Activated CD4-positive, alpha-beta T cell treated with anti-CD3 and anti-CD28 coated beads, Interleukin-2, amount 10 ng/mL, durations not matched to agents 24 days and 14 days (primary cell): Measurements from ENCODE around the gene TNPO1. TPM values are rescaled to one million over a fixed set of nuclear protein-coding genes. Genes with fewer than 3 reads are reported as not detected.

ENCODE experiments used
- DNase-seq: peaks from one replicate; pipeline ENCODE4 v3.0.0; 2022
- H3K27ac Mint-ChIP-seq: one replicate; pipeline ENCODE4 v1.8.0; 2022; ENCODE audit warnings: mild to moderate bottlenecking, mixed read lengths
- H3K27me3 Mint-ChIP-seq: one replicate; pipeline ENCODE4 v1.8.0; 2022; ENCODE audit warnings: mixed read lengths
- H3K36me3 Mint-ChIP-seq: one replicate; pipeline ENCODE4 v1.8.0; 2022; ENCODE audit warnings: low read depth, mild to moderate bottlenecking, mixed read lengths
- H3K4me1 Mint-ChIP-seq: one replicate; pipeline ENCODE4 v1.8.0; 2021; ENCODE audit warnings: mixed read lengths
- H3K4me3 Mint-ChIP-seq: one replicate; pipeline ENCODE4 v1.8.0; 2022; ENCODE audit warnings: mild to moderate bottlenecking, moderate library complexity, mixed read lengths
- H3K9me3 Mint-ChIP-seq: one replicate; pipeline ENCODE4 v1.8.0; 2021; ENCODE audit warnings: mixed read lengths
- intact Hi-C: fragments of 100-400 bp; cut with micrococcal nuclease; formaldehyde crosslinking; loops from one replicate; pipeline ENCODE4 v1.15.1; 2023
- total RNA-seq: library from RNA; stranded (reverse); gene quantifications from 2 replicates; pipeline ENCODE4 v1.2.3, GENCODE V29; 2022

TNPO1 gene
- total RNA-seq, 1 donor from 2014 or later, result 138 TPM

- no peak for DNase-seq
- peaks cover 39% of the 10 kb centered on the region for H3K4me1 Mint-ChIP-seq
- H3K27ac Mint-ChIP-seq, result peak overlapping the region; percentile 96
- H3K9me3 Mint-ChIP-seq, result no peaks in the 10 kb centered on the region
- intact Hi-C loops, result loop anchor here (2.0 kb wide), 3 partner anchors 23 to 107 kb away; partner anchors contain the start of gene FCHO2
- H3K4me3 Mint-ChIP-seq, result peak overlapping the region; percentile 94
- peaks cover 10% of the 10 kb centered on the region for H3K27me3 Mint-ChIP-seq
- peaks cover 37% of the 10 kb centered on the region for H3K36me3 Mint-ChIP-seq
Observed at GRCh38 chr5:72849546-72849945, 33.1 kb downstream of the TNPO1 start.

DNA sequence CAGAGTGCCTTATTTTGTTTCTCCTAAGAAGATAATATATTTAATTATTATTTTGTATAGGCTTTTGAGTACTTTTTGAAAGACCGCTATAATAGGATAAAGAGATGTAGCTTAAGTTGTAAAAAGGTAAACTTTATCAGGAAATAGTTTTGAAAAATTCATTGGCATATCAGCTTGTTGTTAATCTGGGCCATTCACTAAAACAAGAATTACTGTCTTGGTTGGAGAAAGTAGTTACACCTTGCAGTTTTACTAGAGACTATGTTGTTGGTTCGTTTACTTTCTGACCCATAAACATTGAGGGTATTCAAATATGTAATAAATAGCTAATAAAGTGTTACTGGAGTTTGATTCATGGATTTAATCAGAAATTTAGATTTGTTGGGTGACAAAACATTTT, 33.7 kb downstream of the TNPO1 start:
- Mint-ChIP-seq H3K27ac (no peak overlapping the region), H3K4me1 (peaks cover 39% of the 10 kb centered on the region), H3K4me3 (peak overlapping the region; percentile 94), H3K36me3 (peaks cover 40% of the 10 kb centered on the region), H3K9me3 (no peaks in the 10 kb centered on the region), H3K27me3 (peaks cover 7% of the 10 kb centered on the region)
- intact Hi-C loops, result no loop called here
- DNase-seq, result no peak

DNA sequence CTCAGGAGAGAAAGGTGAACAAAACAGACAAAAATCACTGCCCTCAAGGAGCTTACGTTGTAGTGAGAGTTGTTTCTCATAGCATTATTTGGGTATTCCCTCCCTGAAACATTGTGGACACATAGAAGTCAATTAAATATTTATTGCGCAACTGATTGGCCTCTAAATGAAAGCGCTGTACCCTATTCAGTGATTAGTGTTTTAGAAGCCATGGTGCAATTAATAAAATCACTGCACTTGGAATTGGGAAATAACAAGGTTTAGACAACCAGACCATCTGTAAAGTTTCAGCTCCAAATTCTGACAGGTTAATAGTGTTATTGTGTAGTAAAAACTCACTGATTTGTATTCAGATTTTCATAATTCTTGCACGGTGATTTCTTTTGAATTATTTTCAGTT, 35.9 kb downstream of the TNPO1 start:
- Mint-ChIP-seq H3K4me1 (peaks cover 42% of the 10 kb centered on the region), H3K27me3 (peaks cover 4% of the 10 kb centered on the region), H3K9me3 (no peaks in the 10 kb centered on the region), H3K27ac (no peak overlapping the region), H3K36me3 (peaks cover 55% of the 10 kb centered on the region), H3K4me3 (no peak overlapping the region)
- intact Hi-C loops, result no loop called here
- no peak for DNase-seq

DNA sequence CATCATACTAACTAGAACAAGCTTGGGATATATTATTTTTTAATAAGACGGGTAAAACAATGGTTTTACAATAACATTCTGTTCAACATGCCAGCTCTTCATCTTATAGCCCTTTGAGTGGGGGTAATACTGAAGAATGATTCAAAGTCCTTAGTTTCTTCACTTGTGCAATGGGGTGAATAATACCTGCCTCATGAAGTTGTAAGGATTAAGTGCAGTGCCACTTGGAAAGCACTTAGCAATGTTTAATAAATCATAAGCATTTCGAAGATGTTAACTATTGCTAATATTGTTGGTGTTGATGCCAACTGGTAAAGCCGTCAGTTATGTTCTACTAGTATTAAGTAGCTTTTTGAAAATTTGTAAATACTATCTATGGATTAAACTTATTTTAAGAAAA, 38.0 kb downstream of the TNPO1 start:
- H3K27me3 Mint-ChIP-seq, result no peaks in the 10 kb centered on the region
- no peaks in the 10 kb centered on the region for H3K9me3 Mint-ChIP-seq
- peaks cover 52% of the 10 kb centered on the region for H3K36me3 Mint-ChIP-seq
- H3K4me1 Mint-ChIP-seq, result peaks cover 36% of the 10 kb centered on the region
- H3K4me3 Mint-ChIP-seq, result no peak overlapping the region
- no peak overlapping the region for H3K27ac Mint-ChIP-seq
- no peak for DNase-seq
- intact Hi-C loops, result no loop called here

DNA sequence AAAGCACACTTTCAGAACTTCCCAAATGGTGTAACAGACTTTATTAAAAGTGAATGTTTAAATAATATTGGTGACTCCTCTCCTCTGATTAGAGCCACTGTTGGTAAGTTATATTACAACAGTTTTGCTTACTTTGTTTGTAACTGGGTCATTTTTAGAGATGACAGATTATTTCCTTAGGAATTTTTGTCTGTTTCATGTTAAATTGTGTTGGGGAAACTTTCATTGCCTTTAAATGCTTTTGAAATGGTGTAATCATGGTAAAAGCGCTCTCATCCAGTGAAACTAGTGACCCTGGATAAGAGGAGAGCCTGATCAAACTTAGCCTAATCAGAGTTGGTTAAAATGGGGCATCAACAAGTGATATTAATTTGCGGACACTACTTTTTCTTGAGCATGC, 39.4 kb downstream of the TNPO1 start:
- peaks cover 52% of the 10 kb centered on the region for H3K36me3 Mint-ChIP-seq
- H3K4me3 Mint-ChIP-seq, result no peak overlapping the region
- no peak for DNase-seq
- no peaks in the 10 kb centered on the region for H3K9me3 Mint-ChIP-seq
- no peak overlapping the region for H3K27ac Mint-ChIP-seq
- H3K27me3 Mint-ChIP-seq, result no peaks in the 10 kb centered on the region
- peaks cover 33% of the 10 kb centered on the region for H3K4me1 Mint-ChIP-seq
- intact Hi-C loops, result no loop called here

DNA sequence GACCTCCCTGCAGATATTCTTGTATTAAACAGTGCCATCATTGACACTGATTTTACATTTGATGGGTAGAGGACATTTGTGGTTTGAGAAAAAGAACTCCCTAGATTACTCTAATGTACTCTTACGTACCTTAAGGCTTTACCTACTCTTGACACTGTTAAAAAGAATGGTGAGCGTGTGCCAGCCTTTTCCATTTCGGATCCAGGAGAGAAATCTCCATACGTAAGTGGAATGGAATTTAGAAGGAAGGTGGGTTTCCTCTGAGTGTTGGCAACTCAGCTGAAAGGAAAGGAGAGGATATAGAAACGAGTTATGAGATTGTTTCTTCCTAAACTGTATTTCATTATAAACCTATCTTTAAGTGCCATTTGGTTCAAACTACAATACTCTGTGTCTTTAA, 40.9 kb downstream of the TNPO1 start:
- intact Hi-C loops, result no loop called here
- no peaks in the 10 kb centered on the region for H3K27me3 Mint-ChIP-seq
- no peaks in the 10 kb centered on the region for H3K9me3 Mint-ChIP-seq
- H3K36me3 Mint-ChIP-seq, result peaks cover 59% of the 10 kb centered on the region
- peaks cover 30% of the 10 kb centered on the region for H3K4me1 Mint-ChIP-seq
- no peak overlapping the region for H3K27ac Mint-ChIP-seq
- no peak for DNase-seq
- H3K4me3 Mint-ChIP-seq, result no peak overlapping the region

DNA sequence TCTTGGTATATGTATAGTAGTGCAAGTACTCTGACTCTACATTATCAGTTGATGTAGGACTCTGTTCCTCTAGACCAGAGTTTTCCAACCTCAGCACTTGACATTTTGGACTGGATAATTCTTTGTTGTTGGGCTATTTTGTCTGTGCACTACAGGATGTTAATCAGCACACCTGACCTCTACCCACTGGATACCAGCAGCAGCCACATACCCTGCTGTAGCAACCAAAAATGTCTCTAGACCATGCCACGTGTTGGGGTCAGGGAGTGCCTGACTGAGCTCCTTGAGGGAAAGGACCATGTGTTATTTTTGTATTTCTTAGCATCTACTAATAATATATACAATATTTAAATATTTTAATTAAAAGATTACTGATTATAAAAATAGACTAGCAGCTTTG, 42.7 kb downstream of the TNPO1 start:
- H3K36me3 Mint-ChIP-seq, result peaks cover 56% of the 10 kb centered on the region
- DNase-seq, result no peak
- no peak overlapping the region for H3K4me3 Mint-ChIP-seq
- no peaks in the 10 kb centered on the region for H3K9me3 Mint-ChIP-seq
- peaks cover 20% of the 10 kb centered on the region for H3K4me1 Mint-ChIP-seq
- intact Hi-C loops, result no loop called here
- no peaks in the 10 kb centered on the region for H3K27me3 Mint-ChIP-seq
- H3K27ac Mint-ChIP-seq, result no peak overlapping the region

- no peak overlapping the region for H3K4me3 Mint-ChIP-seq
Observed at GRCh38 chr5:72860499-72860898, 44.0 kb downstream of the TNPO1 start.

GRCh38 chr5:72871366-72872024, 55.0 kb downstream of the TNPO1 start:
- Mint-ChIP-seq H3K9me3 (no peaks in the 10 kb centered on the region), H3K4me1 (peaks cover 10% of the 10 kb centered on the region), H3K27ac (peak overlapping the region; percentile 90), H3K36me3 (peaks cover 50% of the 10 kb centered on the region), H3K27me3 (no peaks in the 10 kb centered on the region), H3K4me3 (no peak overlapping the region)
- DNase-seq, result no peak
- intact Hi-C loops, result loop anchor here (2.0 kb wide), 1 partner anchor 23 kb away; no protein-coding TSS in a partner anchor

More at GRCh38 chr5:72860499-72860898, 44.0 kb downstream of the TNPO1 start:
- Mint-ChIP-seq H3K36me3 (peaks cover 54% of the 10 kb centered on the region), H3K27me3 (no peaks in the 10 kb centered on the region), H3K27ac (peak overlapping the region; percentile 60), H3K4me1 (peaks cover 19% of the 10 kb centered on the region), H3K9me3 (no peaks in the 10 kb centered on the region)
- intact Hi-C loops, result no loop called here
- no peak for DNase-seq

GRCh38 chr5:72878854-72879253, 62.4 kb downstream of the TNPO1 start:
- Mint-ChIP-seq H3K9me3 (no peaks in the 10 kb centered on the region), H3K36me3 (peaks cover 52% of the 10 kb centered on the region), H3K27ac (no peak overlapping the region), H3K27me3 (no peaks in the 10 kb centered on the region), H3K4me1 (peaks cover 4% of the 10 kb centered on the region), H3K4me3 (no peak overlapping the region)
- no peak for DNase-seq
- intact Hi-C loops, result no loop called here

- no peak overlapping the region for H3K4me3 Mint-ChIP-seq
- intact Hi-C loops, result no loop called here
- DNase-seq, result no peak
- no peak overlapping the region for H3K27ac Mint-ChIP-seq
- no peaks in the 10 kb centered on the region for H3K9me3 Mint-ChIP-seq
- H3K4me1 Mint-ChIP-seq, result peaks cover 2% of the 10 kb centered on the region
- H3K27me3 Mint-ChIP-seq, result no peaks in the 10 kb centered on the region
- peaks cover 58% of the 10 kb centered on the region for H3K36me3 Mint-ChIP-seq
Observed at GRCh38 chr5:72882989-72883388, 66.5 kb downstream of the TNPO1 start.

- intact Hi-C loops, result no loop called here
Observed at GRCh38 chr5:72883850-72884249, 67.4 kb downstream of the TNPO1 start.

DNA sequence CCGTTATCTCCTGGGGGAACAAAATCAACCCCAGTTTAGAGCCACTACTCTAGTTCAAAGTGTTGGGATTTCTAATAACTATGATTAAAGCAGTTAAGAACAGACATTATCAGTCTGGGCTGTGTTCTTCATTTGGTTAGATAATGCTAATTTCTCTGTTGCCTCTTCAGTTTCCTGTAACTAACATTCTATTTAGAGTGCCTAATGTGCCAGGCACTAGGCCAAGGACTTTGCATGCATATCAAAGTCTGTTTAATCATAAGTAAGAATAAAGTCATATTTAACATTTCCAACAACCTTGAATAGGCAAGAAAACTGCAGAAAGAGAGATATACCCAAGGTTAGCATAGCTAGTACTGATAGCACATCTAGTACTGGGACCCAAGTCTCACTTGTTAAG, 68.4 kb downstream of the TNPO1 start:
- intact Hi-C loops, result no loop called here
- no peak for DNase-seq
- Mint-ChIP-seq H3K4me1 (peaks cover 2% of the 10 kb centered on the region), H3K27ac (no peak overlapping the region), H3K27me3 (no peaks in the 10 kb centered on the region), H3K4me3 (no peak overlapping the region), H3K36me3 (peaks cover 63% of the 10 kb centered on the region), H3K9me3 (no peaks in the 10 kb centered on the region)

More at GRCh38 chr5:72883850-72884249, 67.4 kb downstream of the TNPO1 start:
- DNase-seq, result no peak
- Mint-ChIP-seq H3K4me1 (peaks cover 2% of the 10 kb centered on the region), H3K27ac (no peak overlapping the region), H3K36me3 (peaks cover 61% of the 10 kb centered on the region), H3K9me3 (no peaks in the 10 kb centered on the region), H3K27me3 (no peaks in the 10 kb centered on the region), H3K4me3 (no peak overlapping the region)

GRCh38 chr5:72885824-72886223, 69.4 kb downstream of the TNPO1 start:
- DNase-seq, result no peak
- Mint-ChIP-seq H3K27ac (no peak overlapping the region), H3K4me1 (peaks cover 2% of the 10 kb centered on the region), H3K36me3 (peaks cover 68% of the 10 kb centered on the region), H3K4me3 (no peak overlapping the region), H3K27me3 (no peaks in the 10 kb centered on the region), H3K9me3 (no peaks in the 10 kb centered on the region)
- intact Hi-C loops, result no loop called here

DNA sequence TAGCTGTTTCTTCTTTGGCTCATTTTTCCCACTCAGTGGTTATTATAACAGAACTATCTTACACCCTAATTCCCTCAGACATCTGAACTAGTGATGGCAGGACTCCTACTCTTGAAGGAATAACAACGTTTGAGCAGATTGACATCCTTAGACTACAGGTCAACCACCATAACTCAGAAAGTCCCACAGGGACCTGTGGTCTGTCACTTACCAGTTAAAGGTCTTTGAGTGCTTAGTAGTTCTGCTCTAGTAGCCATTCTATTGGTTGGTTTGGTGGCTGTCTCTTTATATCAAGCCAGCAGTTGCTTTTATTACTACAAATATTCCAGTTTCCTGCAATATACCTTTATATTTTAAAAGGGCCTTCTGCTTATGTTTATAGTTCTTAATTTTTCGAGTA, 72.1 kb downstream of the TNPO1 start:
- peaks cover 2% of the 10 kb centered on the region for H3K4me1 Mint-ChIP-seq
- H3K27me3 Mint-ChIP-seq, result no peaks in the 10 kb centered on the region
- H3K9me3 Mint-ChIP-seq, result no peaks in the 10 kb centered on the region
- DNase-seq, result no peak
- no peak overlapping the region for H3K4me3 Mint-ChIP-seq
- H3K27ac Mint-ChIP-seq, result no peak overlapping the region
- intact Hi-C loops, result no loop called here
- peaks cover 63% of the 10 kb centered on the region for H3K36me3 Mint-ChIP-seq
